ENCODE results near the gene SLC25A4.

SLC25A4 gene

GRCh38 chr4:185143601-185143969, 519 bp downstream of the SLC25A4 start:
- TF ChIP-seq ZBTB7A (IDR thresholded peaks at IDR 0.05; ENCODE audit: low read depth) = no peak
- TF ChIP-seq CEBPB (IDR thresholded peaks at IDR 0.05) = no peak
- TF ChIP-seq YY1 (IDR thresholded peaks at IDR 0.05; ENCODE audit: low read depth) = no peak
- no peak for TF ChIP-seq EP300 (IDR thresholded peaks at IDR 0.05; ENCODE audit: borderline replicate concordance)
- TF ChIP-seq TEAD4 (IDR thresholded peaks at IDR 0.05) = no peak
- TF ChIP-seq RAD21 (IDR thresholded peaks at IDR 0.05; ENCODE audit: low read depth) = no peak
- no peak for TF ChIP-seq FOXM1 (IDR thresholded peaks at IDR 0.05; ENCODE audit: borderline replicate concordance, low read depth)
- no peak for TF ChIP-seq NFIC (IDR thresholded peaks at IDR 0.05)
- TF ChIP-seq, protein P1, sequence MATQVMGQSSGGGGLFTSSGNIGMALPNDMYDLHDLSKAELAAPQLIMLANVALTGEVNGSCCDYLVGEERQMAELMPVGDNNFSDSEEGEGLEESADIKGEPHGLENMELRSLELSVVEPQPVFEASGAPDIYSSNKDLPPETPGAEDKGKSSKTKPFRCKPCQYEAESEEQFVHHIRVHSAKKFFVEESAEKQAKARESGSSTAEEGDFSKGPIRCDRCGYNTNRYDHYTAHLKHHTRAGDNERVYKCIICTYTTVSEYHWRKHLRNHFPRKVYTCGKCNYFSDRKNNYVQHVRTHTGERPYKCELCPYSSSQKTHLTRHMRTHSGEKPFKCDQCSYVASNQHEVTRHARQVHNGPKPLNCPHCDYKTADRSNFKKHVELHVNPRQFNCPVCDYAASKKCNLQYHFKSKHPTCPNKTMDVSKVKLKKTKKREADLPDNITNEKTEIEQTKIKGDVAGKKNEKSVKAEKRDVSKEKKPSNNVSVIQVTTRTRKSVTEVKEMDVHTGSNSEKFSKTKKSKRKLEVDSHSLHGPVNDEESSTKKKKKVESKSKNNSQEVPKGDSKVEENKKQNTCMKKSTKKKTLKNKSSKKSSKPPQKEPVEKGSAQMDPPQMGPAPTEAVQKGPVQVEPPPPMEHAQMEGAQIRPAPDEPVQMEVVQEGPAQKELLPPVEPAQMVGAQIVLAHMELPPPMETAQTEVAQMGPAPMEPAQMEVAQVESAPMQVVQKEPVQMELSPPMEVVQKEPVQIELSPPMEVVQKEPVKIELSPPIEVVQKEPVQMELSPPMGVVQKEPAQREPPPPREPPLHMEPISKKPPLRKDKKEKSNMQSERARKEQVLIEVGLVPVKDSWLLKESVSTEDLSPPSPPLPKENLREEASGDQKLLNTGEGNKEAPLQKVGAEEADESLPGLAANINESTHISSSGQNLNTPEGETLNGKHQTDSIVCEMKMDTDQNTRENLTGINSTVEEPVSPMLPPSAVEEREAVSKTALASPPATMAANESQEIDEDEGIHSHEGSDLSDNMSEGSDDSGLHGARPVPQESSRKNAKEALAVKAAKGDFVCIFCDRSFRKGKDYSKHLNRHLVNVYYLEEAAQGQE (IDR thresholded peaks at IDR 0.05; ENCODE audit: low read depth) = no peak
- TF ChIP-seq, protein P2, sequence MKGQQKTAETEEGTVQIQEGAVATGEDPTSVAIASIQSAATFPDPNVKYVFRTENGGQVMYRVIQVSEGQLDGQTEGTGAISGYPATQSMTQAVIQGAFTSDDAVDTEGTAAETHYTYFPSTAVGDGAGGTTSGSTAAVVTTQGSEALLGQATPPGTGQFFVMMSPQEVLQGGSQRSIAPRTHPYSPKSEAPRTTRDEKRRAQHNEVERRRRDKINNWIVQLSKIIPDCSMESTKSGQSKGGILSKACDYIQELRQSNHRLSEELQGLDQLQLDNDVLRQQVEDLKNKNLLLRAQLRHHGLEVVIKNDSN (IDR thresholded peaks at IDR 0.05) = no peak
- TF ChIP-seq CREB1 (IDR thresholded peaks at IDR 0.05; ENCODE audit: low read depth) = no peak
- TF ChIP-seq EGR1 (IDR thresholded peaks at IDR 0.05) = no peak
- no peak for TF ChIP-seq TCF12 (IDR thresholded peaks at IDR 0.05; ENCODE audit: low read depth)

GRCh38 chr4:185144601-185145240, 1.7 kb downstream of the SLC25A4 start:
- TF ChIP-seq TEAD4 (IDR thresholded peaks at IDR 0.05) = no peak
- no peak for TF ChIP-seq NFIC (IDR thresholded peaks at IDR 0.05)

- TF ChIP-seq CREB1 (IDR thresholded peaks at IDR 0.05; ENCODE audit: low read depth) = no peak
- no peak for TF ChIP-seq RAD21 (IDR thresholded peaks at IDR 0.05; ENCODE audit: low read depth)
- no peak for TF ChIP-seq CEBPB (IDR thresholded peaks at IDR 0.05)
- no peak for TF ChIP-seq ZBTB7A (IDR thresholded peaks at IDR 0.05; ENCODE audit: low read depth)
- TF ChIP-seq TCF12 (IDR thresholded peaks at IDR 0.05; ENCODE audit: low read depth) = no peak
- TF ChIP-seq NFIC (IDR thresholded peaks at IDR 0.05) = no peak
- no peak for TF ChIP-seq TEAD4 (IDR thresholded peaks at IDR 0.05)
- TF ChIP-seq MAX (IDR thresholded peaks at IDR 0.05) = no peak
- no peak for TF ChIP-seq EP300 (IDR thresholded peaks at IDR 0.05; ENCODE audit: borderline replicate concordance)
- TF ChIP-seq YY1 (IDR thresholded peaks at IDR 0.05; ENCODE audit: low read depth) = no peak
- TF ChIP-seq, protein P2 (IDR thresholded peaks at IDR 0.05) = no peak
- TF ChIP-seq, protein P1 (IDR thresholded peaks at IDR 0.05; ENCODE audit: low read depth) = no peak
- TF ChIP-seq EGR1 (IDR thresholded peaks at IDR 0.05) = no peak
- no peak for TF ChIP-seq TAF1 (IDR thresholded peaks at IDR 0.05; ENCODE audit: low read depth)
- no peak for TF ChIP-seq FOXM1 (IDR thresholded peaks at IDR 0.05; ENCODE audit: borderline replicate concordance, low read depth)
Observed at GRCh38 chr4:185145572-185145971, 2.5 kb downstream of the SLC25A4 start.

DNA sequence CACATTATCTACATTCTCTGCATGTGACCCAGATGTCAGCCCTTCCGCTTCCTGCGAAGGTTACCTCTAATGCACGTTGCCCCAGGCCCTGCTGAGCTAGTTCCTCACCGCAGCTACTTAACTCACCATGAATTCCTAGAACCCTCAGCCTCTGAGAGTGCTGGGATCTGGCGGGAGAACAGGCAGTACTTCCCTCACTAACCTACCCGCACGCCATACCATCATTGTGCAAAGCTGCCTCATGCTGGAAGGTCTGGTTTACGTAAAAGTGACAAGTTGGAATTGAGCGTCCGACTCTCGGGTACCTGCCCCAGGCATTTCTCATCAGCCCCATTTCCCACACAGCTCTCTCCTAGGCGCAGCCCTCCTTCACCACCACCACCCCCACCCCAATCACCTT, 6.3 kb downstream of the SLC25A4 start:
- no peak for TF ChIP-seq CREB1 (IDR thresholded peaks at IDR 0.05; ENCODE audit: low read depth)
- no peak for TF ChIP-seq CEBPB (IDR thresholded peaks at IDR 0.05)
- TF ChIP-seq ZBTB7A (IDR thresholded peaks at IDR 0.05; ENCODE audit: low read depth) = no peak
- TF ChIP-seq MAX (IDR thresholded peaks at IDR 0.05) = no peak
- no peak for TF ChIP-seq FOXM1 (IDR thresholded peaks at IDR 0.05; ENCODE audit: borderline replicate concordance, low read depth)
- TF ChIP-seq NFIC (IDR thresholded peaks at IDR 0.05) = no peak
- TF ChIP-seq EP300 (IDR thresholded peaks at IDR 0.05; ENCODE audit: borderline replicate concordance) = no peak
- TF ChIP-seq EGR1 (IDR thresholded peaks at IDR 0.05) = no peak
- TF ChIP-seq, protein P1 (IDR thresholded peaks at IDR 0.05; ENCODE audit: low read depth) = no peak
- TF ChIP-seq, protein P2 (IDR thresholded peaks at IDR 0.05) = no peak
- no peak for TF ChIP-seq YY1 (IDR thresholded peaks at IDR 0.05; ENCODE audit: low read depth)
- TF ChIP-seq TAF1 (IDR thresholded peaks at IDR 0.05; ENCODE audit: low read depth) = no peak
- TF ChIP-seq RAD21 (IDR thresholded peaks at IDR 0.05; ENCODE audit: low read depth) = no peak
- TF ChIP-seq TCF12 (IDR thresholded peaks at IDR 0.05; ENCODE audit: low read depth) = no peak
- TF ChIP-seq TEAD4 (IDR thresholded peaks at IDR 0.05) = no peak
